ENCODE results near the gene MFGE8. TPM values are rescaled to one million over a fixed set of nuclear protein-coding genes. Genes with fewer than 3 reads are reported as not detected.

The MFGE8 gene
- polyA plus RNA-seq (2013): 58.8 TPM

- CTCF ChIA-PET: interaction anchor here (1.6 kb wide), 1 partner anchor 18 kb away, joined by 4 read pairs; the partner anchor contains the start of gene HAPLN3
- Histone ChIP-seq H3K27ac (ENCODE audit: insufficient read depth in 1 of 2, low read depth in 1 of 2, low read length in 2 of 2, poor library complexity in 1 of 2, severe bottlenecking in 2 of 2) (peak within 1 kb of the TSS in 1 of 2 experiments; percentile 58), H3K27me3 (replicated peaks in 2 of 5; ENCODE audit: control insufficient read depth in 4 of 5, insufficient read depth in 5 of 5, low read length in 4 of 5) (no peaks in the 10 kb centered on the region), H3K4me1 (ENCODE audit: control extremely low read depth in 1 of 4, control insufficient read depth in 4 of 4, insufficient read depth in 4 of 4, low read length in 3 of 4) (peaks cover 0 to 23% (median 17%) of the 10 kb centered on the region in 4 experiments), H3K4me3 (ENCODE audit: control insufficient read depth in 1 of 7, extremely low read depth in 1 of 7, insufficient read depth in 4 of 7, low read depth in 2 of 7, low read length in 6 of 7) (peak within 1 kb of the TSS; percentile 55 to 91 (median 74)), H3K9me3 (ENCODE audit: control extremely low read depth in 1 of 5, control insufficient read depth in 4 of 5, insufficient read depth in 2 of 5, low read depth in 1 of 5, low read length in 4 of 5) (no peaks in the 10 kb centered on the region), H3K36me3 (ENCODE audit: control insufficient read depth in 4 of 4, insufficient read depth in 4 of 4, low read length in 3 of 4) (peaks cover 0 to 19% (median 15%) of the 10 kb centered on the region in 4 experiments)
- POLR2A ChIA-PET: no interaction called here
- under 1% methylated on average over 34 of the region's 67 CpGs for WGBS (ENCODE audit: insufficient coverage)
- DNase-seq: peak; percentile 46 to 82 (median 70)
These were observed at the start of gene MFGE8 for GRCh38 chr15:88913017-88913849. Gene MFGE8 (minus strand): TSS chr15:88913379. CDS start chr15:88913319, 60 bp downstream.

- Histone ChIP-seq H3K9me3 (ENCODE audit: control extremely low read depth in 1 of 5, control insufficient read depth in 4 of 5, insufficient read depth in 2 of 5, low read depth in 1 of 5, low read length in 4 of 5) (peaks cover 0 to 6% (median 0%) of the 10 kb centered on the region in 5 experiments), H3K27me3 (replicated peaks in 2 of 5; ENCODE audit: control insufficient read depth in 4 of 5, insufficient read depth in 5 of 5, low read length in 4 of 5) (no peaks in the 10 kb centered on the region), H3K27ac (ENCODE audit: insufficient read depth in 1 of 2, low read depth in 1 of 2, low read length in 2 of 2, poor library complexity in 1 of 2, severe bottlenecking in 2 of 2) (no peak overlapping the region), H3K4me1 (ENCODE audit: control extremely low read depth in 1 of 4, control insufficient read depth in 4 of 4, insufficient read depth in 4 of 4, low read length in 3 of 4) (no peaks in the 10 kb centered on the region), H3K4me3 (ENCODE audit: control insufficient read depth in 1 of 7, extremely low read depth in 1 of 7, insufficient read depth in 4 of 7, low read depth in 2 of 7, low read length in 6 of 7) (no peak overlapping the region), H3K36me3 (ENCODE audit: control insufficient read depth in 4 of 4, insufficient read depth in 4 of 4, low read length in 3 of 4) (no peaks in the 10 kb centered on the region)
- CTCF ChIA-PET: no interaction called here
- 100% methylated on average over 1 of the region's 3 CpGs for WGBS (ENCODE audit: insufficient coverage)
- POLR2A ChIA-PET: no interaction called here
- no peak for DNase-seq
These were observed 46.3 kb upstream of the MFGE8 start for GRCh38 chr15:88959445-88959844.

DNA sequence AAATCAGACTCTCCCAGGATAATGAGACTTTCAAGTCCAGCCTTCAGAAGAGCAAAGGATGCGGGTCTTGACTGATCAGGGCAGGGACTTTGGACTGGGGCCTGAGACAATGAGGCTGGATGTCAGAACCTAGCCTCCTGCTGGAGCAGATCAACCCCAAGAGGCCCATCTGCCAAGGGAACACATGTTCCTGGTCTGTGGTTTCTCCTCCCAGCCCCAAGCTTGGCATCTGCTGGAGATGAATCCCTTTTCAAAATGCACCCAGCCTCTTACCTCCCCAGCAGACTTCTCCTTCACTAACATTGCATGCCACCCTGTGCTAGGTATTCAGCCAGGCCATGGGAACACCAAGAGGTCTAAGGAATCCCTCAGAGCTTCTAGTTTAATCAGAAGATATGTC, 43.7 kb upstream of the MFGE8 start:
- POLR2A ChIA-PET: no interaction called here
- no peaks in the 10 kb centered on the region for H3K36me3 ChIP-seq (ENCODE audit: control insufficient read depth in 4 of 4, insufficient read depth in 4 of 4, low read length in 3 of 4)
- CTCF ChIA-PET: no interaction called here
- H3K9me3 ChIP-seq (ENCODE audit: control extremely low read depth in 1 of 5, control insufficient read depth in 4 of 5, insufficient read depth in 2 of 5, low read depth in 1 of 5, low read length in 4 of 5): no peaks in the 10 kb centered on the region
- peaks cover 0 to 2% (median 0%) of the 10 kb centered on the region in 4 experiments for H3K4me1 ChIP-seq (ENCODE audit: control extremely low read depth in 1 of 4, control insufficient read depth in 4 of 4, insufficient read depth in 4 of 4, low read length in 3 of 4)
- DNase-seq: no peak
- no peaks in the 10 kb centered on the region for H3K27me3 ChIP-seq (replicated peaks in 2 of 5; ENCODE audit: control insufficient read depth in 4 of 5, insufficient read depth in 5 of 5, low read length in 4 of 5)
- no peak overlapping the region for H3K4me3 ChIP-seq (ENCODE audit: control insufficient read depth in 1 of 7, extremely low read depth in 1 of 7, insufficient read depth in 4 of 7, low read depth in 2 of 7, low read length in 6 of 7)
- no peak overlapping the region for H3K27ac ChIP-seq (ENCODE audit: insufficient read depth in 1 of 2, low read depth in 1 of 2, low read length in 2 of 2, poor library complexity in 1 of 2, severe bottlenecking in 2 of 2)
- 100% methylated on average over 1 of the region's 1 CpG for WGBS (ENCODE audit: insufficient coverage)

GRCh38 chr15:88956263-88956662, 43.1 kb upstream of the MFGE8 start:
- no peak for DNase-seq
- Histone ChIP-seq H3K4me1 (ENCODE audit: control extremely low read depth in 1 of 4, control insufficient read depth in 4 of 4, insufficient read depth in 4 of 4, low read length in 3 of 4) (peaks cover 0 to 2% (median 0%) of the 10 kb centered on the region in 4 experiments), H3K4me3 (ENCODE audit: control insufficient read depth in 1 of 7, extremely low read depth in 1 of 7, insufficient read depth in 4 of 7, low read depth in 2 of 7, low read length in 6 of 7) (no peak overlapping the region), H3K27me3 (replicated peaks in 2 of 5; ENCODE audit: control insufficient read depth in 4 of 5, insufficient read depth in 5 of 5, low read length in 4 of 5) (no peaks in the 10 kb centered on the region), H3K27ac (ENCODE audit: insufficient read depth in 1 of 2, low read depth in 1 of 2, low read length in 2 of 2, poor library complexity in 1 of 2, severe bottlenecking in 2 of 2) (no peak overlapping the region), H3K36me3 (ENCODE audit: control insufficient read depth in 4 of 4, insufficient read depth in 4 of 4, low read length in 3 of 4) (no peaks in the 10 kb centered on the region), H3K9me3 (ENCODE audit: control extremely low read depth in 1 of 5, control insufficient read depth in 4 of 5, insufficient read depth in 2 of 5, low read depth in 1 of 5, low read length in 4 of 5) (no peaks in the 10 kb centered on the region)
- CTCF ChIA-PET: no interaction called here
- 91% methylated on average over 5 of the region's 7 CpGs for WGBS (ENCODE audit: insufficient coverage)
- POLR2A ChIA-PET: no interaction called here

DNA sequence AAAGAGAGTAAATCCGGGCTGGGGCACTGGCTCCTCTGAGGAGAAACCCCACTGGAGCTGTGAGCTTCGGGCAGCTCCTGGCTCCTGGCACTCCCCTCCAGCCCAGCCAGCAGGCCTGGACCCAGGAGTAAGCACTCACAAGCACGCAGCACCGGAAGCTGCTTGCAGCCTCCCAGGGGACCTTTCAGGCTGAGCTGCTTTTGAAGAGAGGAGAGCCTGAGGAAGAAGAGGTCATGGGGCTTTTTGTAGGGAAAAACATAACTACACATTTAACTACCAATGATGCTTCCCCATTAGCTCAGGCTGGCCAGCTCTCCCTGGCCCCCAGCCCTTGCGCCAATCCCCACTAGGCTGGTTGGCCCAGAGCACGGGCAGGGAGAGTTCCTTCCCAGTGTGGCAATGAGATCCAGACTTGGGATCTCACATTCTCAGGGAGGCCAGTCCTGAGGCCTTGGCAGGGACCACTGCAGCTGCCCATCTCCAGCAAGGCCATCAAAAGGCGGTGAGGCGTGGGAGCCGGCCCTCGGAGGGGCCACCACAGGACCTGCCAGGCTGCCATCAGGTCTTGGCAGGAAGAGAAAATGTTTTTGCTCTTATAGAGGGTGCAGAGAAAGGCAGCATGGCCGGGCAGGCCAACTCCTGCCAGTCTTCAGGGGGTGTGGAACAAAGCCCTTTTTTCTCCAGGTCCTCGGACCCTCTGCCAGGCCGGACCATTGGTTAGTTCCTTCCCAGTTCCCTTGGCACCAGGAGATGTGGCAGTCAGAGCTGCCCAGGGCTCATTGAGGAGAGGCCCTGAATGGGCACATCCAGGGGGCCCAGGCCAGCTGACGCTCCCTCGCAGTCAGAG, 41.5 kb upstream of the MFGE8 start:
- WGBS (ENCODE audit: insufficient coverage): 96% methylated on average over 12 of the region's 15 CpGs
- no peaks in the 10 kb centered on the region for H3K9me3 ChIP-seq (ENCODE audit: control extremely low read depth in 1 of 5, control insufficient read depth in 4 of 5, insufficient read depth in 2 of 5, low read depth in 1 of 5, low read length in 4 of 5)
- H3K36me3 ChIP-seq (ENCODE audit: control insufficient read depth in 4 of 4, insufficient read depth in 4 of 4, low read length in 3 of 4): no peaks in the 10 kb centered on the region
- ChIA-PET CTCF (no interaction called here), POLR2A (no interaction called here)
- H3K4me3 ChIP-seq (ENCODE audit: control insufficient read depth in 1 of 7, extremely low read depth in 1 of 7, insufficient read depth in 4 of 7, low read depth in 2 of 7, low read length in 6 of 7): no peak overlapping the region
- no peak for DNase-seq
- peaks cover 0 to 2% (median 0%) of the 10 kb centered on the region in 4 experiments for H3K4me1 ChIP-seq (ENCODE audit: control extremely low read depth in 1 of 4, control insufficient read depth in 4 of 4, insufficient read depth in 4 of 4, low read length in 3 of 4)
- no peaks in the 10 kb centered on the region for H3K27me3 ChIP-seq (replicated peaks in 2 of 5; ENCODE audit: control insufficient read depth in 4 of 5, insufficient read depth in 5 of 5, low read length in 4 of 5)
- no peak overlapping the region for H3K27ac ChIP-seq (ENCODE audit: insufficient read depth in 1 of 2, low read depth in 1 of 2, low read length in 2 of 2, poor library complexity in 1 of 2, severe bottlenecking in 2 of 2)

GRCh38 chr15:88950600-88951160, 37.5 kb upstream of the MFGE8 start:
- H3K27me3 ChIP-seq (replicated peaks in 2 of 5; ENCODE audit: control insufficient read depth in 4 of 5, insufficient read depth in 5 of 5, low read length in 4 of 5): peaks cover 0 to 2% (median 0%) of the 10 kb centered on the region in 5 experiments
- CTCF ChIA-PET: no interaction called here
- no peaks in the 10 kb centered on the region for H3K9me3 ChIP-seq (ENCODE audit: control extremely low read depth in 1 of 5, control insufficient read depth in 4 of 5, insufficient read depth in 2 of 5, low read depth in 1 of 5, low read length in 4 of 5)
- peaks cover 0 to 2% (median 0%) of the 10 kb centered on the region in 4 experiments for H3K4me1 ChIP-seq (ENCODE audit: control extremely low read depth in 1 of 4, control insufficient read depth in 4 of 4, insufficient read depth in 4 of 4, low read length in 3 of 4)
- H3K4me3 ChIP-seq (ENCODE audit: control insufficient read depth in 1 of 7, extremely low read depth in 1 of 7, insufficient read depth in 4 of 7, low read depth in 2 of 7, low read length in 6 of 7): no peak overlapping the region
- POLR2A ChIA-PET: no interaction called here
- WGBS (ENCODE audit: insufficient coverage): 94% methylated on average over 6 of the region's 6 CpGs
- H3K36me3 ChIP-seq (ENCODE audit: control insufficient read depth in 4 of 4, insufficient read depth in 4 of 4, low read length in 3 of 4): no peaks in the 10 kb centered on the region
- DNase-seq: no peak
- H3K27ac ChIP-seq (ENCODE audit: insufficient read depth in 1 of 2, low read depth in 1 of 2, low read length in 2 of 2, poor library complexity in 1 of 2, severe bottlenecking in 2 of 2): no peak overlapping the region
